ENCODE measurements around the gene DIP2C.

DNA sequence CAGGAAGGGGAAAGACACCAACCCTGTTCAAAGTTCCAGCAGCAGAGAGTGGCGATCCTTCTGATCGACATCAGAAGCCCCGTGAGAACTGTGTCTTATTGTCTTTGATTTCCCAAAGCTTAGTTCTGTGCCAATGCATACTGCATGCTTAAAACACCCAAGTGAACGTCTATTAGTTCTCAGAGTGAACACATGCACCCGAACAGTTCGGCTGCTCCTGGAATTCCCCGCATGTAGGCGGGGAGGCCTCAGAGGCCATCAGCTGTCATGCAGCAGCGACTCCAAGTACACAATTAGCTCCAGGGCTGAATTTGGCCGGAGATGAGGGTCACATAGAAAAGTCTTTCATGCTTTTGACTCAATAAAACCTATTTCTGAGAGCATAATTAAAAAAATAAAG, 277.4 kb downstream of the DIP2C start:
- TF ChIP-seq, protein P1, sequence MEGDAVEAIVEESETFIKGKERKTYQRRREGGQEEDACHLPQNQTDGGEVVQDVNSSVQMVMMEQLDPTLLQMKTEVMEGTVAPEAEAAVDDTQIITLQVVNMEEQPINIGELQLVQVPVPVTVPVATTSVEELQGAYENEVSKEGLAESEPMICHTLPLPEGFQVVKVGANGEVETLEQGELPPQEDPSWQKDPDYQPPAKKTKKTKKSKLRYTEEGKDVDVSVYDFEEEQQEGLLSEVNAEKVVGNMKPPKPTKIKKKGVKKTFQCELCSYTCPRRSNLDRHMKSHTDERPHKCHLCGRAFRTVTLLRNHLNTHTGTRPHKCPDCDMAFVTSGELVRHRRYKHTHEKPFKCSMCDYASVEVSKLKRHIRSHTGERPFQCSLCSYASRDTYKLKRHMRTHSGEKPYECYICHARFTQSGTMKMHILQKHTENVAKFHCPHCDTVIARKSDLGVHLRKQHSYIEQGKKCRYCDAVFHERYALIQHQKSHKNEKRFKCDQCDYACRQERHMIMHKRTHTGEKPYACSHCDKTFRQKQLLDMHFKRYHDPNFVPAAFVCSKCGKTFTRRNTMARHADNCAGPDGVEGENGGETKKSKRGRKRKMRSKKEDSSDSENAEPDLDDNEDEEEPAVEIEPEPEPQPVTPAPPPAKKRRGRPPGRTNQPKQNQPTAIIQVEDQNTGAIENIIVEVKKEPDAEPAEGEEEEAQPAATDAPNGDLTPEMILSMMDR (IDR thresholded peaks at IDR 0.05): no peak
- TF ChIP-seq POLR2A (IDR thresholded peaks at IDR 0.05): no peak
